Frontal cortex (tissue), 4 donors: ENCODE data around the gene GPC6. TPM values are rescaled to one million over a fixed set of nuclear protein-coding genes. Genes with fewer than 3 reads are reported as not detected.

Source experiments
- DNase-seq, 2 donors: peaks; one replicate each; pipeline ENCODE4 v3.0.0; 2012; ENCODE audit warnings: low spot score in 2 of 2
- FAIRE-seq: peaks from 2 replicates; lab custom pipeline; 2012; peaks lifted over from hg19 to GRCh38; lab: Jason Lieb, UNC
- total RNA-seq: library from RNA; depleted of rRNA; stranded (reverse); fragments of >200 nt; gene quantifications from one replicate; pipeline ENCODE4 v1.2.3, GENCODE V29; 2014
- donor health status: control.
- donor health status: control.
- donor health status: control.

Gene GPC6
- total RNA-seq, 1 donor from 2014 or later: 9.0 TPM

- no peak for DNase-seq
- no peak for FAIRE-seq
Measured at GRCh38 chr13:93776936-93777335, 550.3 kb downstream of the GPC6 start.

- DNase-seq (no peak), FAIRE-seq (no peak)
Measured at GRCh38 chr13:93777504-93777903, 550.9 kb downstream of the GPC6 start.

GRCh38 chr13:93778548-93778947 lies 551.9 kb downstream of the GPC6 start:
- FAIRE-seq (no peak), DNase-seq (no peak)

GRCh38 chr13:93784191-93784590 lies 557.6 kb downstream of the GPC6 start:
- FAIRE-seq: no peak
- no peak for DNase-seq

- DNase-seq (no peak), FAIRE-seq (no peak)
Measured at GRCh38 chr13:93786846-93787489, 560.4 kb downstream of the GPC6 start.

GRCh38 chr13:93788456-93788855 lies 561.8 kb downstream of the GPC6 start:
- DNase-seq (no peak), FAIRE-seq (no peak)

GRCh38 chr13:93789058-93789457 lies 562.5 kb downstream of the GPC6 start:
- DNase-seq: no peak
- FAIRE-seq: no peak

GRCh38 chr13:93794197-93794885 lies 567.7 kb downstream of the GPC6 start:
- FAIRE-seq: no peak
- no peak for DNase-seq

GRCh38 chr13:93797463-93797862 lies 570.9 kb downstream of the GPC6 start:
- FAIRE-seq (no peak), DNase-seq (no peak)

GRCh38 chr13:93800342-93800741 lies 573.7 kb downstream of the GPC6 start:
- DNase-seq (no peak), FAIRE-seq (no peak)

- DNase-seq (no peak), FAIRE-seq (no peak)
Measured at GRCh38 chr13:93805736-93806135, 579.1 kb downstream of the GPC6 start.

GRCh38 chr13:93806861-93807260 lies 580.3 kb downstream of the GPC6 start:
- FAIRE-seq (no peak), DNase-seq (no peak)

- FAIRE-seq: no peak
- DNase-seq: no peak
Measured at GRCh38 chr13:93810264-93810663, 583.7 kb downstream of the GPC6 start.

GRCh38 chr13:93811071-93811737 lies 584.6 kb downstream of the GPC6 start:
- FAIRE-seq (no peak), DNase-seq (no peak)

- FAIRE-seq (no peak), DNase-seq (no peak)
Measured at GRCh38 chr13:93811738-93812112, 585.1 kb downstream of the GPC6 start.

- no peak for FAIRE-seq
- no peak for DNase-seq
Measured at GRCh38 chr13:93814658-93815057, 588.1 kb downstream of the GPC6 start.

GRCh38 chr13:93818345-93818744 lies 591.7 kb downstream of the GPC6 start:
- no peak for DNase-seq
- no peak for FAIRE-seq

- FAIRE-seq: no peak
- no peak for DNase-seq
Measured at GRCh38 chr13:93819331-93819890, 592.8 kb downstream of the GPC6 start.

- FAIRE-seq (no peak), DNase-seq (no peak)
Measured at GRCh38 chr13:93824286-93824685, 597.7 kb downstream of the GPC6 start.

- DNase-seq (no peak), FAIRE-seq (no peak)
Measured at GRCh38 chr13:93834051-93834450, 607.4 kb downstream of the GPC6 start.

- no peak for DNase-seq
- no peak for FAIRE-seq
Measured at GRCh38 chr13:93843082-93843481, 616.5 kb downstream of the GPC6 start.
